Right cardiac atrium (tissue), 5 donors: ENCODE results near the gene HSPA12B. TPM values are rescaled to one million over a fixed set of nuclear protein-coding genes. Genes with fewer than 3 reads are reported as not detected.
"Not testable (repeated sequence)": the region's sequence is repeated elsewhere in the genome, so short reads cannot be mapped to it uniquely, and the experiment has no call there.

ENCODE experiments used
- ATAC-seq, 2 donors: fragments of 200-7000 bp; cut with Tn5 transposase; one replicate each; pipeline versions ENCODE4 v1.8.0 to v1.9.1; 2020; ENCODE audit warnings: moderate library complexity in 2 of 2, mild to moderate bottlenecking in 1 of 2
- DNase-seq, 3 donors: peaks; one replicate each; pipeline ENCODE4 v3.0.0-alpha.2; 2020
- H3K27ac ChIP-seq: one replicate; pipeline ENCODE4 v1.5.1; 2013; ENCODE audit warnings: mild to moderate bottlenecking, low read length, control low read depth, moderate library complexity
- H3K27me3 ChIP-seq: one replicate; pipeline ENCODE4 v1.6.1; 2013; ENCODE audit not compliant: control insufficient read depth, insufficient read depth
- H3K4me1 ChIP-seq: one replicate; pipeline ENCODE4 v1.6.1; 2013; ENCODE audit warnings: low read length; ENCODE audit not compliant: control insufficient read depth, insufficient read depth
- H3K4me3 ChIP-seq: one replicate; pipeline ENCODE4 v1.5.1; 2013; ENCODE audit warnings: low read length, control low read depth
- H3K9me3 ChIP-seq: one replicate; pipeline ENCODE4 v1.6.1; 2013; ENCODE audit warnings: low read length; ENCODE audit not compliant: control insufficient read depth
- WGBS: extraction: QIAGEN DNeasy Blood & Tissue Kit; methylation state at CpG from one replicate; pipeline ENCODE4 v1.1.7; 2013; 5-methylcytosine and 5-hydroxymethylcytosine counted together
- intact Hi-C, 4 donors: fragments of 100-400 bp; cut with DNase I; formaldehyde crosslinking; loops; one replicate each; pipeline versions ENCODE4 v1.11.0 to v1.14.0; 2022 to 2023
- polyA plus RNA-seq: library from polyadenylated mRNA; stranded (reverse); fragments of 200-250 nt; gene quantifications from one replicate; pipeline ENCODE4 v1.2.3, GENCODE V29; 2013
- total RNA-seq, 4 donors: library from RNA; stranded (reverse); fragmentation: NEBNext Ultra II Directional; extraction: Animal tissue kit (Norgen Biotek cat#: 25700); gene quantifications; one replicate each; pipeline ENCODE4 v1.2.1, GENCODE V29; 2021
- donor health status: healthy with polysubstance abuse.
- donor health status: DM: no; HTN: yes; CAD: no.
- donor health status: DM: no; HTN: no; CAD: no.
- donor health status: DM: no; HTN: yes; CAD: no; lungs with severe emphysema.
- donor health status: DM: yes; HTN: yes; CAD: no.

HSPA12B gene
- total and polyA plus RNA-seq, 5 donors = 6.1 to 13.0 (median 7.9) TPM

DNA sequence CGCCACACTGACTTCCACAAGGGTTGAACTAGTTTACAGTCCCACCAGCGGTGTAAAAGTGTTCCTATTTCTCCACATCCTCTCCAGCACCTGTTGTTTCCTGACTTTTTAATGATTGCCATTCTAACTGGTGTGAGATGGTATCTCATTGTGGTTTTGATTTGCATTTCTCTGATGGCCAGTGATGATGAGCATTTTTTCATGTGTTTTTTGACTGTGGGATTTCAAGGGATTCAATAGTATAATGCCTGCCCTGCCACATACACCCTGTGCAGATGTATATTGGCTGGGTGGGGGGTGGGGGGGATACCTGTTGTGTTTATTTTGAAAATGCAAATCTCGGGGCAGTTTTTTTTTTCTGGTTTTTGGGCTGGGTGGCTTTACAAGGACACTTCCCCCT, 61.7 kb downstream of the HSPA12B start:
- H3K9me3 ChIP-seq, H3K4me1 ChIP-seq, intact Hi-C loops, H3K4me3 ChIP-seq, ATAC-seq, DNase-seq, H3K27me3 ChIP-seq, H3K27ac ChIP-seq: not testable (repeated sequence)
- WGBS = 93% methylated on average over 3 of the region's 3 CpGs

DNA sequence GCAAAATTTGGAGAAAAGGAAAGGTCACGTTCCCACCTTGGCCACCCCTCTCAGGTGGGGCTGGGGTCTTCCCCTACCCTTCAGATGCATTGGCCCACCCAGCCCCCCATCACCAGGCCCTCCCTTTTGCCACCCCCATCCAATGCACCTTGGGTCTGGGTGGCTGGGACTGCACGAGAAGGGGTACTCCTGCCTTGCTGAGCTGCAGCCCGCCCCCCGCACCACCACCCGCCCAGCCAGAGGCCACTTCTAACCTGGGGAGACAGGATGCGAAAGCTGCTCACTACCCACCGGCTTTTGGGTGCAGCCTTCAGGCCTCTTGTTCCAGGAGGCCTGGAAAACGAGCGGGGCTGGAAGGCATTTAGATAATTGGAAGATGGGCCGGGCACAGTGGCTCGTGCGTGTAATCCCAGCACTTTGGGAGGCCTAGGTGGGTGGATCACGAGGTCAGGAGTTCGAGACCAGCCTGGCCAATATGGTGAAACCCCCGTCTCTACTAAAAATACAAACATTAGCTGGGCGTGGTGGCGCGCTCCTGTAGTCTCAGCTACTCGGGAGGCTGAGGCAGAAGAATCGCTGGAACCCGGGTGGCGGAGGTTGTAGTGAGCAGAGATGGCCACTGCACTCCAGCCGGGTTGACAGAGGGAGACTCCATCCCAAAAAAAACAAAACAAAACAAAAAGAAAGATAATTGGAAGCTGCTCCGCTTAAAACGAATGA, 62.4 kb downstream of the HSPA12B start:
- peak in 2 of 3 donors; percentile 16 to 60 for DNase-seq
- no peaks in the 10 kb centered on the region for H3K4me1 ChIP-seq
- H3K27me3 ChIP-seq = no peaks in the 10 kb centered on the region
- peak overlapping the region; percentile 57 for H3K4me3 ChIP-seq
- H3K9me3 ChIP-seq = no peaks in the 10 kb centered on the region
- 81% methylated on average over 25 of the region's 25 CpGs for WGBS
- peak overlapping the region; percentile 98 for H3K27ac ChIP-seq
- intact Hi-C loops = no loop called here
- no peak for ATAC-seq

DNA sequence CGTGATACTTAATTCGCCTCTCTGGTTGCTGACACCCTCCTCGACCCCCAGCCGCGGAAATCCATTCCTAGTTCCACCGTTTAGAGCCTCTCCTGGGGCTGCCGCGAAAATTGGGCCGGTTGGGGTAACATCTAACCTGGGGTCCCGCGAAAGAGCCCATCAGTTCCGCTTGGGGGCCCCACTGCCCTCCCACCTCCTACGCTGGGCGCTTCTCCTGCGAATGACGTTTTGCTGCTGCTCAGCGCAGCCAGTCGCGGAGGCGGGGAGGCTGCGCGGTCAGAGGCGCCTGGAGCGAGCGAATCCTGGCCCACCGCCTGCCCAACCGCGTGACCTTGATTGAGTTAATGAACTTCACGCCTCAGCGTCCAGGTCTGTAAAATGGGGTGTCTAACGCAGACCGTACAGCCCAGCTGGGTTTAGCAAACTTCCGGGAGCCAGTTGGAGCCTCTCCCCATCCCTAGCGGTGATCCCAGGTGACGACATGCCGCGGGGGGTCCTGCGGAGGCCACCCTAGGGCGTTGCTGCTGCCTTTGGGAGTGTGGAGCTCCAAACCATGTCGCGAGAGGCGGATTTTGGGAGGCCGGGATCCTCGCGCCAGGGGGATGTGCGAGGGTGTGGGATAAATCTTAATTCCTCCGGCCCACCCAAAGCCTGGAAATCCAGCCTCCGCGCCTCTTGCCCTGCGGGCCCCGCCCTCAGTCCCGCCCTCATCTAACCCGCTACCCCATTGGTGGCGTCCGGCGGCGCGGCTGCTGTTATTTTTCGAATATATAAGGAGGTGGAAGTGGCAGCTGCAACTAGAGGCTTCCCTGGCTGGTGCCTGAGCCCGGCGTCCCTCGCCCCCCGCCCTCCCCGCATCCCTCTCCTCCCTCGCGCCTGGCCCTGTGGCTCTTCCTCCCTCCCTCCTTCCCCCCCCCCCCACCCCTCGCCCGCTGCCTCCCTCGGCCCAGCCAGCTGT, 63.3 kb downstream of the HSPA12B start, which contains the start of gene CDC25B:
Gene CDC25B (plus strand): TSS at position 800 of the 958 bp plus-strand sequence. CDS start 222 bp downstream, outside the sequence.
- Histone ChIP-seq H3K27me3 (no peaks in the 10 kb centered on the region), H3K9me3 (no peaks in the 10 kb centered on the region), H3K27ac (peak within 1 kb of the TSS; percentile 98), H3K4me1 (no peaks in the 10 kb centered on the region), H3K4me3 (peak within 1 kb of the TSS; percentile 57)
- DNase-seq (peak; percentile 95 to 99 (median 97)), ATAC-seq (peak; percentile 96)
- under 1% methylated on average over 65 of the region's 69 CpGs for WGBS
- intact Hi-C loops = no loop called here

DNA sequence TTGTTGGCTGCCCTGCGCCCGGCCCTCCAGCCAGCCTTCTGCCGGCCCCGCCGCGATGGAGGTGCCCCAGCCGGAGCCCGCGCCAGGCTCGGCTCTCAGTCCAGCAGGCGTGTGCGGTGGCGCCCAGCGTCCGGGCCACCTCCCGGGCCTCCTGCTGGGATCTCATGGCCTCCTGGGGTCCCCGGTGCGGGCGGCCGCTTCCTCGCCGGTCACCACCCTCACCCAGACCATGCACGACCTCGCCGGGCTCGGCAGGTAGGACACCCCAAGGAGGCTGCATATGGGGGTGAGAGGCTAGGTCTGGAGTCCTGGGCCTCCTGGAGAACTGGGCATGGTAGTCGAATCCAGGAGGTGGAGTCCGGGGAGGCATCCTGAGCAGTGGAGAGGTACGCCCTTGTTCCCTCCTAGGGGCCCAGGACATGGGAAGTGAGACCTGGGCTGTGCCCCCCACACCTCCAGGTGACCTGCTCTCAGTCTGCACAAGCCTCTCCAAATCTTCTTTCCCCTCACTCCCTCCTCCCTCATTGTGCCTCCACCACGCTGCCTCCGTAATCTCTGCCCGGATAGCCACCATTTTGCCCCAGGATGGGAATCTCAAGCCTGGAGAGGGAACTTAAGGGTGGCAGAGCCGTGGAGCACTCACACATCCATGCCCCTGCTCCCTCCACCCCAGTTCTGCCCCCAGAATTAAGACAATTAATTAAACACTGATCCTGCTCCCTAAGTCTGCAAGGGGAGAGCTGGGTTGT, 64.2 kb downstream of the HSPA12B start:
- ATAC-seq = peak in 1 of 2 donors; percentile 15
- DNase-seq = peak in 1 of 3 donors; percentile 55
- WGBS = 13% methylated on average over 33 of the region's 33 CpGs
- Histone ChIP-seq H3K4me3 (peak overlapping the region; percentile 57), H3K27me3 (no peaks in the 10 kb centered on the region), H3K27ac (no peak overlapping the region), H3K9me3 (no peaks in the 10 kb centered on the region), H3K4me1 (no peaks in the 10 kb centered on the region)
- intact Hi-C loops = no loop called here

DNA sequence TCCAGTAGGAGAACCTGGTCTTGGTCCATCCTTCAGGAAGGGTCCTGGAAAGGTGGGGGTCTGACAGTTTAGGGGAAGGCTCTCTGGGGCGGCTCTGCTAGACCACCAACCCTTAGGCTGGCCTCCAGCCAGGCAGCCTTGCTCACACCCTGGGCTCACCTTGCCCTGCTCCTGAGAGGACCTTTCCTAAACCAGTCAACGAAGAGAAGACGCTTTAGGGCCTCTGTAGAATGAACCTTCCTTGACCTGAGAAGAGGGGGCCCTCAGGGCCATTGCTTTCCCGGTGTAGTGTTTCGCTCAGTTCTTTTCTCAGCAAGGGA, 64.7 kb downstream of the HSPA12B start:
- H3K4me1 ChIP-seq = no peaks in the 10 kb centered on the region
- intact Hi-C loops = no loop called here
- H3K9me3 ChIP-seq = no peaks in the 10 kb centered on the region
- no peak for ATAC-seq
- peak in 2 of 3 donors; percentile 9 to 60 for DNase-seq
- WGBS = 86% methylated on average over 5 of the region's 5 CpGs
- H3K27me3 ChIP-seq = no peaks in the 10 kb centered on the region
- no peak overlapping the region for H3K4me3 ChIP-seq
- no peak overlapping the region for H3K27ac ChIP-seq

DNA sequence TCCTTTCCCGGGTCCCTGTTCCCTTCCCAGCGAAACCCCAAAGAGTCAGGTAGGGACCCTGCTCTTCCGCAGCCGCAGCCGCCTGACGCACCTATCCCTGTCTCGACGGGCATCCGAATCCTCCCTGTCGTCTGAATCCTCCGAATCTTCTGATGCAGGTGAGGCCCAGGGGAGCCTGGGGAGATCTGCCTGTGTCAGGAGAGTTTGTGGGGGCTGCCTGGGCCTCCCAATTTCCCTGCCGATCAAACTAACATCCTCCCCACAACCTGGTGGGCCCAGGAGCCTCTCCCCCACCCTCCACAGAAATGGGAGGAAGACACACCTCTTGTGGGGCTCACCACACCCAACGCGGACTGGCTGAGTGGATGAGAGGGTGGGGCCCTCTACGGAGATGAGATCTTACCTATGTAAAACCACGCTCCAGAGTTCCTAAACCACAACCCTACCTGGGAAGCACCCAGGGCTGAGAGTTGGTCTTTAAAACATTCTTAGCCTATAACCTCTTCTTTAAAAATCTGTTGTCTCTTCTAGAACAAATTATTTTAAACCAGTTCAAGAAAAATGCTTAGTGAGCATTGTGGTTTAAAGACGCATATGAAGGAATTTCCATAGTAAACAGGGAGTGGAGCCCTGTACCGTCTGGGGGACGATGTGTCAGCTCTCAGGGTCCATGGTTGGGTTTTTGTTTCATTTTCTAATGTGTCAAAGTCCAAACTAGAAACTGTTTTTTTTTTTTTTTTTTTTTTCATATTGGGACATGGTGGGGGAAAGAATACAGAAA, 65.3 kb downstream of the HSPA12B start:
- intact Hi-C loops = no loop called here
- DNase-seq (peak; percentile 12 to 37 (median 20)), ATAC-seq (no peak)
- no peaks in the 10 kb centered on the region for H3K27me3 ChIP-seq
- no peak overlapping the region for H3K4me3 ChIP-seq
- H3K4me1 ChIP-seq = no peaks in the 10 kb centered on the region
- WGBS = 76% methylated on average over 19 of the region's 19 CpGs
- no peak overlapping the region for H3K27ac ChIP-seq
- H3K9me3 ChIP-seq = no peaks in the 10 kb centered on the region

DNA sequence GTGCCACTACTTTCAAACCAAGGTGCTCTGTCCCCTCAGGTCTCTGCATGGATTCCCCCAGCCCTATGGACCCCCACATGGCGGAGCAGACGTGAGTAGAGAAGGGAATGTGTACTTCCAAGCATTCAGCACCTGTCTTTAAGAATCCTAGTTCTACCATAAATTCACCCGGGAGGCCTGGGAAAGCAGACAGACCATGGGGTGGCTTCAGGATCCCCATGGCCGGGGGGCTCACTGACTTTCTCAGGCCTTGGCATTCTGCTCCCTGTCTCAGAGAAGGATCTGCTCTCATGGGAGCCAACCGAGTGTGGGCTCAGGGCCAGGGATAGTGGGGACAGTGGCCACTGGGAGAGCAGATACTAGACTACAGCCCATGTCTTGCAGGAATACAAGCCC, 65.9 kb downstream of the HSPA12B start:
- intact Hi-C loops = no loop called here
- ATAC-seq (no peak), DNase-seq (peak in 2 of 3 donors; percentile 8 to 49)
- no peaks in the 10 kb centered on the region for H3K27me3 ChIP-seq
- H3K27ac ChIP-seq = no peak overlapping the region
- 72% methylated on average over 5 of the region's 5 CpGs for WGBS
- no peaks in the 10 kb centered on the region for H3K4me1 ChIP-seq
- H3K9me3 ChIP-seq = no peaks in the 10 kb centered on the region
- no peak overlapping the region for H3K4me3 ChIP-seq

DNA sequence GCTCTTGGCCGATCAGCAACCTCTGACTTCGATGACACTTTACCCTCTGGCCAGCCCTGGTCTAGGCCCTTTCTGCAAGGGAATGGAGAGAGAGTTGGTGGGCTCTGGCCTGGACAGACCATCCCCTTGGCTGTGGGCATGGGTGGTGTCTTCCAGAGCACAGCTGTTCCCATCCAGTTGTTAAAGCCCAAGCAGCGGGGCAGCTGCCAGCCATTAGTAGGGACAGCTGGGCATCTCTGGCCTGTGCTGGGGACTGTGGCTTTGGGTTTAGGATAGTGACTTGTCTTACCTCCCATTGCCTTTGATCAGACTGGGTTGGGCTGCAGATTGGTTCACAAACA, 66.4 kb downstream of the HSPA12B start:
- H3K4me1 ChIP-seq = no peaks in the 10 kb centered on the region
- intact Hi-C loops = no loop called here
- H3K27ac ChIP-seq = no peak overlapping the region

DNA sequence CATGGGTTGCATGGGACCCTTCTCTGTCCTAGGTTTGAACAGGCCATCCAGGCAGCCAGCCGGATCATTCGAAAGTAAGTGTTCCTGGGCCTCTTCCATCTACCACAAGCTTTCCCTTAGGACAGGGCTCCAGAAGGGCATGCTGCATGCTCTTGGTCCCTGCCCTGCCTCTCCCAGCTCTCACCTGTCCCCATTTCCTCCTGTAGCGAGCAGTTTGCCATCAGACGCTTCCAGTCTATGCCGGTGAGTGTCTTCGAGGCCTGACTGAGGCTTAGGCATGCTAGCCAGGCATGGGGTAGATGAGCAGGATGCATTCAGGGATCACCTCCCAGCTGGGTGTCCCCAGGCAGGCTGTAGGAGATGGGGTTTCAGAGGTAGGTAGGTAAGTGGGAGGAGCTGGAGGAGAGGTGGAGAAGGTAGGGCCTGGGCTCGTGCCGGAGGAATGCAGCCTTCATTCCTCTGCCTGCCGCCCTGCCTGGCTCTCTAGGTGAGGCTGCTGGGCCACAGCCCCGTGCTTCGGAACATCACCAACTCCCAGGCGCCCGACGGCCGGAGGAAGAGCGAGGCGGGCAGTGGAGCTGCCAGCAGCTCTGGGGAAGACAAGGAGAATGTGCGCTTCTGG, 67.9 kb downstream of the HSPA12B start:
- intact Hi-C loops = no loop called here
- Histone ChIP-seq H3K4me3 (no peak overlapping the region), H3K27me3 (no peaks in the 10 kb centered on the region), H3K4me1 (no peaks in the 10 kb centered on the region), H3K27ac (no peak overlapping the region), H3K9me3 (no peaks in the 10 kb centered on the region)
- WGBS = 90% methylated on average over 18 of the region's 18 CpGs
- ATAC-seq (no peak), DNase-seq (peak in 2 of 3 donors; percentile 21 to 49)

More for the DNA sequence above, 66.4 kb downstream of the HSPA12B start:
- no peak overlapping the region for H3K4me3 ChIP-seq
- H3K27me3 ChIP-seq = no peaks in the 10 kb centered on the region
- ATAC-seq (no peak), DNase-seq (peak; percentile 2 to 28 (median 21))
- 83% methylated on average over 3 of the region's 3 CpGs for WGBS
- H3K9me3 ChIP-seq = no peaks in the 10 kb centered on the region

DNA sequence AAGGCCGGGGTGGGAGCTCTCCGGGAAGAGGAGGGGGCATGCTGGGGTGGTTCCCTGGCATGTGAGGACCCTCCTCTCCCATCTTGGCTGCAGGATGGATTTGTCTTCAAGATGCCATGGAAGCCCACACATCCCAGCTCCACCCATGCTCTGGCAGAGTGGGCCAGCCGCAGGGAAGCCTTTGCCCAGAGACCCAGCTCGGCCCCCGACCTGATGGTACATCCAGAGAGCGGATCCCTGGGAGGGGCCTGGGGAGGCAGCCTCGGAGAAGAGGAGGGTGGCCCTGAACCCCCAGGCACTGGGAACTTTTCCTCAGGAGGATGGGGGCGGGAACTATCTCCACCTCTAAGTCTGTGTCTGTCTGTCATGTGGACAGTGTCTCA, 68.4 kb downstream of the HSPA12B start:
- Histone ChIP-seq H3K4me1 (no peaks in the 10 kb centered on the region), H3K9me3 (no peaks in the 10 kb centered on the region), H3K4me3 (no peak overlapping the region), H3K27me3 (no peaks in the 10 kb centered on the region), H3K27ac (no peak overlapping the region)
- ATAC-seq (no peak), DNase-seq (peak in 2 of 3 donors; percentile 46 to 50)
- WGBS = 92% methylated on average over 8 of the region's 8 CpGs
- intact Hi-C loops = no loop called here
